ENCODE measurements around the gene LRRTM4.

- TF ChIP-seq CTCF (IDR thresholded peaks at IDR 0.05; ENCODE audit: low read depth, low read length) = no peak
- no peak for TF ChIP-seq EZH2phosphoT487 (IDR thresholded peaks at IDR 0.05; ENCODE audit: low read depth)
Observed at GRCh38 chr2:76930056-76930744, 592.0 kb downstream of the LRRTM4 start.

All from OCI-LY3 (cell line).